ENCODE measurements around the gene CDH13.

The CDH13 gene

GRCh38 chr16:83771306-83771942 is 1144.7 kb downstream of the CDH13 start:
- no peak for DNase-seq (ENCODE audit: low read depth)

- DNase-seq (ENCODE audit: low read depth) = no peak
These were observed 1146.0 kb downstream of the CDH13 start for GRCh38 chr16:83772806-83773205.

- no peak for DNase-seq (ENCODE audit: low read depth)
These were observed 1147.3 kb downstream of the CDH13 start for GRCh38 chr16:83774066-83774465.

- DNase-seq (ENCODE audit: low read depth) = no peak
These were observed 1150.2 kb downstream of the CDH13 start for GRCh38 chr16:83776944-83777343.

GRCh38 chr16:83779886-83780285 is 1153.1 kb downstream of the CDH13 start:
- DNase-seq (ENCODE audit: low read depth) = no peak

- DNase-seq (ENCODE audit: low read depth) = no peak
These were observed 1158.7 kb downstream of the CDH13 start for GRCh38 chr16:83785455-83785854.

GRCh38 chr16:83789642-83790401 is 1163.1 kb downstream of the CDH13 start:
- no peak for DNase-seq (ENCODE audit: low read depth)

- DNase-seq (ENCODE audit: low read depth) = no peak
These were observed 1165.1 kb downstream of the CDH13 start for GRCh38 chr16:83791916-83792315.

- no peak for DNase-seq (ENCODE audit: low read depth)
These were observed 1165.6 kb downstream of the CDH13 start for GRCh38 chr16:83792391-83792790.

- no peak for DNase-seq (ENCODE audit: low read depth)
These were observed 1166.4 kb downstream of the CDH13 start for GRCh38 chr16:83793179-83793578.

GRCh38 chr16:83794860-83795554 is 1168.2 kb downstream of the CDH13 start:
- DNase-seq (ENCODE audit: low read depth) = no peak

GRCh38 chr16:83797013-83797412 is 1170.2 kb downstream of the CDH13 start:
- no peak for DNase-seq (ENCODE audit: low read depth)

GRCh38 chr16:83799336-83799735 is 1172.6 kb downstream of the CDH13 start:
- no peak for DNase-seq (ENCODE audit: low read depth)

- no peak for DNase-seq (ENCODE audit: low read depth)
These were observed 1175.4 kb downstream of the CDH13 start for GRCh38 chr16:83802135-83802534.

- DNase-seq (ENCODE audit: low read depth) = no peak
These were observed 1175.9 kb downstream of the CDH13 start for GRCh38 chr16:83802554-83803205.

GRCh38 chr16:83803811-83804210 is 1177.0 kb downstream of the CDH13 start:
- no peak for DNase-seq (ENCODE audit: low read depth)

- no peak for DNase-seq (ENCODE audit: low read depth)
These were observed 1177.6 kb downstream of the CDH13 start for GRCh38 chr16:83804366-83804765.

- DNase-seq (ENCODE audit: low read depth) = no peak
These were observed 1179.3 kb downstream of the CDH13 start for GRCh38 chr16:83806036-83806435.

GRCh38 chr16:83806731-83807130 is 1180.0 kb downstream of the CDH13 start:
- DNase-seq (ENCODE audit: low read depth) = no peak

GRCh38 chr16:83807327-83807709 is 1180.5 kb downstream of the CDH13 start:
- DNase-seq (ENCODE audit: low read depth) = peak; percentile 2

GRCh38 chr16:83807710-83808572 is 1181.2 kb downstream of the CDH13 start, which contains the start of gene HSBP1:
TSS of gene HSBP1 (plus strand) at chr16:83807978. CDS start at chr16:83808077, 99 bp downstream.
- DNase-seq (ENCODE audit: low read depth) = peak; percentile 85

Measured in stimulated activated CD8-positive, alpha-beta memory T cell treated with anti-CD3 and anti-CD28 coated beads, Interleukin-12 subunit alpha, Interleukin-12 subunit beta, amount 100 ng/mL, for 4 hours (primary cell).